ENCODE measurements around the gene EIF4A3. TPM values are rescaled to one million over a fixed set of nuclear protein-coding genes. Genes with fewer than 3 reads are reported as not detected.

The EIF4A3 gene
- total and polyA plus RNA-seq, 8 donors = 58.5 to 90.7 (median 84.3) TPM

- ATAC-seq (no peak), DNase-seq (no peak)
- H3K27ac ChIP-seq = no peak overlapping the region
- TF ChIP-seq, protein P1, sequence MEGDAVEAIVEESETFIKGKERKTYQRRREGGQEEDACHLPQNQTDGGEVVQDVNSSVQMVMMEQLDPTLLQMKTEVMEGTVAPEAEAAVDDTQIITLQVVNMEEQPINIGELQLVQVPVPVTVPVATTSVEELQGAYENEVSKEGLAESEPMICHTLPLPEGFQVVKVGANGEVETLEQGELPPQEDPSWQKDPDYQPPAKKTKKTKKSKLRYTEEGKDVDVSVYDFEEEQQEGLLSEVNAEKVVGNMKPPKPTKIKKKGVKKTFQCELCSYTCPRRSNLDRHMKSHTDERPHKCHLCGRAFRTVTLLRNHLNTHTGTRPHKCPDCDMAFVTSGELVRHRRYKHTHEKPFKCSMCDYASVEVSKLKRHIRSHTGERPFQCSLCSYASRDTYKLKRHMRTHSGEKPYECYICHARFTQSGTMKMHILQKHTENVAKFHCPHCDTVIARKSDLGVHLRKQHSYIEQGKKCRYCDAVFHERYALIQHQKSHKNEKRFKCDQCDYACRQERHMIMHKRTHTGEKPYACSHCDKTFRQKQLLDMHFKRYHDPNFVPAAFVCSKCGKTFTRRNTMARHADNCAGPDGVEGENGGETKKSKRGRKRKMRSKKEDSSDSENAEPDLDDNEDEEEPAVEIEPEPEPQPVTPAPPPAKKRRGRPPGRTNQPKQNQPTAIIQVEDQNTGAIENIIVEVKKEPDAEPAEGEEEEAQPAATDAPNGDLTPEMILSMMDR (IDR thresholded peaks at IDR 0.05) = no peak
- peaks cover 0 to 38% of the 10 kb centered on the region in 2 donors for H3K36me3 ChIP-seq
- intact Hi-C loops (cut with DNase I) = no loop called here
- H3K9me3 ChIP-seq = no peaks in the 10 kb centered on the region
- H3K27me3 ChIP-seq = no peaks in the 10 kb centered on the region
- no peak overlapping the region for H3K4me3 ChIP-seq
- no peaks in the 10 kb centered on the region for H3K4me1 ChIP-seq
Measured at GRCh38 chr17:80114758-80115157, 32.2 kb downstream of the EIF4A3 start.

- Histone ChIP-seq H3K4me3 (no peak overlapping the region), H3K36me3 (peaks cover 0 to 35% of the 10 kb centered on the region in 2 donors), H3K9me3 (no peaks in the 10 kb centered on the region), H3K27ac (no peak overlapping the region), H3K4me1 (no peaks in the 10 kb centered on the region), H3K27me3 (no peaks in the 10 kb centered on the region)
- DNase-seq (no peak), ATAC-seq (no peak)
- intact Hi-C loops (cut with DNase I) = no loop called here
- TF ChIP-seq, protein P1 (IDR thresholded peaks at IDR 0.05) = no peak
Measured at GRCh38 chr17:80113033-80113484, 33.9 kb downstream of the EIF4A3 start.

GRCh38 chr17:80112471-80113032 lies 34.4 kb downstream of the EIF4A3 start:
- TF ChIP-seq, protein P1 (IDR thresholded peaks at IDR 0.05) = no peak
- Histone ChIP-seq H3K27ac (no peak overlapping the region), H3K4me1 (no peaks in the 10 kb centered on the region), H3K27me3 (no peaks in the 10 kb centered on the region), H3K9me3 (no peaks in the 10 kb centered on the region), H3K4me3 (no peak overlapping the region), H3K36me3 (peaks cover 0 to 35% of the 10 kb centered on the region in 2 donors)
- DNase-seq (no peak), ATAC-seq (no peak)
- intact Hi-C loops (cut with DNase I) = no loop called here

DNA sequence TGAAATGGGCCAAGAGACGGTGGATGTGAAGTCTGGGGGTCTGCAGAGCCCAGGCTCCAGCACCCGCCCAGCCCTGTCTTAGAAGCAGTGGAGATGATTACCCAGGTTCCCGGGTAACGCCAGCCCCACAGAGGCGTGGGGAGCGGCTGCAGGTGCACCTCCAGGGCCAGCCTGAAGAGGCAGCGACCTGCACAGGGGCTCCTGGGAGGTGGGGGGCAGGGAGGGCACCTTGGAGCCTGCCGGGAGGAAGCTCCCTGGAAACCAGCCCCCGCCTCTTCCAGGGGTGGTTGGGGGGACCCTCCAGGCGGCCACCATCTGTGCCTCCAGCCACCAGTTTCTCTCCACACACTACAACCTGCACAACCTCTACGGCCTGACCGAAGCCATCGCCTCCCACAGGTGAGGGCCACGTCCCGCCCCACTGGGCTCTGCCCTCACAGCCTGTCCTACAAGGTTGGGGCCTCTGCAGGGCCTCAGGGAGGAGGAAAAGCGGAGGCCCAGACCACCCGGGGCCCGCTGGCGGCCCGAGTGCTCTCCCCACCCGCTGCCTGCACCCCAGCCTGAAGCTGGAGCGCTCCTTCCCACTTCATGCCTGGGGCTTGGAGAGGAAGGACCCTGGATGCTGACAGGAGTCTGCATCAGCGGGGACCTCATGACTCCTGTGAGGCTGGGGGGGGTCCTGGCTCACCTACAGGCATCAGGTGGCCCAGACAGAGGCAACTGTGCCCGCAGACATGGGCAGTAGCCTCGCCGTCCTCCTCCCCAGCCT lies 35.0 kb downstream of the EIF4A3 start:
- intact Hi-C loops (cut with DNase I) = no loop called here
- H3K36me3 ChIP-seq = peaks cover 0 to 35% of the 10 kb centered on the region in 2 donors
- TF ChIP-seq, protein P1 (IDR thresholded peaks at IDR 0.05) = no peak
- no peaks in the 10 kb centered on the region for H3K27me3 ChIP-seq
- DNase-seq (no peak), ATAC-seq (no peak)
- no peak overlapping the region for H3K4me3 ChIP-seq
- H3K4me1 ChIP-seq = no peaks in the 10 kb centered on the region
- no peak overlapping the region for H3K27ac ChIP-seq
- no peaks in the 10 kb centered on the region for H3K9me3 ChIP-seq

- DNase-seq = no peak
- Histone ChIP-seq H3K4me3 (no peak overlapping the region), H3K27ac (no peak overlapping the region), H3K9me3 (no peaks in the 10 kb centered on the region), H3K4me1 (no peaks in the 10 kb centered on the region), H3K36me3 (peaks cover 0 to 35% of the 10 kb centered on the region in 2 donors), H3K27me3 (no peaks in the 10 kb centered on the region)
- TF ChIP-seq, protein P1 (IDR thresholded peaks at IDR 0.05) = no peak
- intact Hi-C loops (cut with DNase I) = no loop called here
- no peak for ATAC-seq
Measured at GRCh38 chr17:80110927-80111701, 35.8 kb downstream of the EIF4A3 start.

Data from left lung (tissue), 10 donors.